Endothelial cell of umbilical vein (primary cell): Measurements from ENCODE around the gene BOLA2B. TPM values are rescaled to one million over a fixed set of nuclear protein-coding genes. Genes with fewer than 3 reads are reported as not detected.

Experiments used
- BruUV-seq: library from RNA; stranded (reverse); fragments of 400-500 nt; replicated peaks from 2 replicates; lab custom pipeline; 2021; lab: Mats Ljungman, UMichigan
- CTCF ChIA-PET: fragments of 300-600, 350-600 bp; sonication (Branson Sonifier 250); formaldehyde crosslinking; loops from one replicate; lab custom pipeline; 2021; ENCODE audit warnings: antibody characterized with exemption, inconsistent platforms; lab: Charles Lee
- POLR2A ChIA-PET: fragments of 300-600, 350-600 bp; sonication (Branson Sonifier 250); formaldehyde crosslinking; loops from one replicate; lab custom pipeline; 2021; ENCODE audit warnings: antibody characterized with exemption, inconsistent platforms; lab: Charles Lee
- DNase-seq: peaks from one replicate; pipeline ENCODE4 v3.0.0-alpha.2; 2011; ENCODE audit warnings: low read depth, low spot score
- FAIRE-seq: peaks from 2 replicates; lab custom pipeline; 2011; peaks lifted over from hg19 to GRCh38; lab: Jason Lieb, UNC
- H2AFZ ChIP-seq: 2 replicates; pipeline ENCODE4 v1.6.0; 2012; ENCODE audit warnings: low read depth, low read length, control low read depth, inconsistent platforms
- H3K27ac ChIP-seq: 2 replicates; pipeline ENCODE4 v1.5.1; 2011; ENCODE audit warnings: low read depth, mild to moderate bottlenecking, control low read depth, low read length, moderate library complexity; ENCODE audit not compliant: insufficient read depth
- H3K27me3 ChIP-seq, 2 experiments: 2 replicates each; pipeline versions ENCODE4 v1.6.0 to v1.6.1; 2011; ENCODE audit warnings: low read length in 2 of 2, mixed read lengths in 1 of 2; ENCODE audit not compliant: control insufficient read depth in 2 of 2, insufficient read depth in 2 of 2
- H3K36me3 ChIP-seq, 2 experiments: 2 replicates in 1 of 2; 3 replicates in 1 of 2; pipeline ENCODE4 v1.5.1; 2011; ENCODE audit warnings: low read length in 2 of 2, mild to moderate bottlenecking in 1 of 2, moderate library complexity in 1 of 2; ENCODE audit not compliant: control insufficient read depth in 2 of 2, insufficient read depth in 2 of 2; ENCODE audit errors: extremely low read depth in 1 of 2
- H3K4me1 ChIP-seq: 3 replicates; pipeline ENCODE4 v1.5.1; 2011; ENCODE audit warnings: mild to moderate bottlenecking, low read length; ENCODE audit not compliant: control insufficient read depth, insufficient read depth; ENCODE audit errors: extremely low read depth
- H3K4me2 ChIP-seq: 2 replicates; pipeline ENCODE4 v1.6.1; 2011; ENCODE audit warnings: low read length, control low read depth, mixed read lengths; ENCODE audit not compliant: insufficient read depth
- H3K4me3 ChIP-seq, 3 experiments: fragments of 200-600 bp in 1 of 3; sonication (generic), shearing (Covaris generic) in 1 of 3; replicated peaks in 1 of 3; 2 replicates each; pipeline ENCODE4 v1.5.1; 2011 to 2016; ENCODE audit warnings: control low read depth in 3 of 3, low read length in 3 of 3, mild to moderate bottlenecking in 2 of 3, inconsistent platforms in 1 of 3, low read depth in 1 of 3, moderate library complexity in 1 of 3; ENCODE audit not compliant: insufficient read depth in 1 of 3
- H3K79me2 ChIP-seq: 2 replicates; pipeline ENCODE4 v1.6.0; 2012; ENCODE audit warnings: low read length, inconsistent platforms; ENCODE audit not compliant: control insufficient read depth, insufficient read depth
- H3K9ac ChIP-seq: replicated peaks from 2 replicates; pipeline ENCODE3; 2011; ENCODE audit warnings: low read length, control low read depth; ENCODE audit not compliant: insufficient read depth; ENCODE audit errors: extremely low read depth
- H3K9me1 ChIP-seq: replicated peaks from 3 replicates; pipeline ENCODE4 v1.6.0; 2011; ENCODE audit warnings: mild to moderate bottlenecking, low read length; ENCODE audit not compliant: control insufficient read depth, insufficient read depth; ENCODE audit errors: extremely low read depth
- H3K9me3 ChIP-seq: replicated peaks from 2 replicates; pipeline ENCODE4 v1.5.1; 2012; ENCODE audit warnings: low read length, inconsistent platforms; ENCODE audit not compliant: control insufficient read depth, insufficient read depth
- H4K20me1 ChIP-seq: replicated peaks from 2 replicates; pipeline ENCODE3; 2011; ENCODE audit warnings: mild to moderate bottlenecking, low read length; ENCODE audit not compliant: control insufficient read depth, insufficient read depth; ENCODE audit errors: extremely low read depth
- CTCF ChIP-seq, 2 donors: IDR thresholded peaks; 1 replicate in 1 of 2; 2 replicates in 1 of 2; pipeline ENCODE4 v1.5.1; 2011; ENCODE audit warnings: low read length in 2 of 2, mild to moderate bottlenecking in 2 of 2, moderate library complexity in 2 of 2, control low read depth in 1 of 2, inconsistent platforms in 1 of 2, low read depth in 1 of 2; ENCODE audit not compliant: insufficient read depth in 1 of 2; ENCODE audit errors: extremely low read depth in 1 of 2
- EZH2 ChIP-seq: IDR thresholded peaks from 2 replicates; pipeline ENCODE4 v1.6.1; 2012; ENCODE audit warnings: borderline replicate concordance, low read depth, mild to moderate bottlenecking, moderate library complexity, low read length, inconsistent platforms; ENCODE audit not compliant: severe bottlenecking
- FOS ChIP-seq: IDR thresholded peaks from 2 replicates; pipeline ENCODE4 v1.6.1; 2011; ENCODE audit warnings: mild to moderate bottlenecking, low read length, moderate library complexity, borderline replicate concordance; ENCODE audit not compliant: insufficient read depth
- GATA2 ChIP-seq: IDR thresholded peaks from 2 replicates; pipeline ENCODE4 v1.7.0; 2011; ENCODE audit warnings: low read depth, mild to moderate bottlenecking, moderate library complexity, mixed read lengths, low read length; ENCODE audit not compliant: insufficient read length, insufficient read depth
- JUN ChIP-seq: IDR thresholded peaks from 2 replicates; pipeline ENCODE4 v1.6.1; 2011; ENCODE audit warnings: borderline replicate concordance, low read depth; ENCODE audit not compliant: insufficient read length, insufficient read depth
- MAX ChIP-seq: IDR thresholded peaks from 2 replicates; pipeline ENCODE4 v1.6.1; 2011; ENCODE audit not compliant: insufficient read depth, insufficient read length
- MYC ChIP-seq: IDR thresholded peaks from one replicate; pipeline ENCODE4 v1.6.1; 2011; ENCODE audit warnings: mild to moderate bottlenecking, low read depth, low read length
- POLR2A ChIP-seq: IDR thresholded peaks from 2 replicates; pipeline ENCODE4 v1.6.1; 2012; ENCODE audit warnings: low read depth, mild to moderate bottlenecking, control low read depth, low read length
- POLR2AphosphoS5 ChIP-seq: IDR thresholded peaks from 2 replicates; pipeline ENCODE4 v1.6.1; 2012; ENCODE audit warnings: low read depth, mild to moderate bottlenecking, control low read depth, low read length, moderate library complexity; ENCODE audit not compliant: insufficient read depth
- dilution Hi-C: fragments of 300-500 bp; cut with MboI; formaldehyde crosslinking; loops from one replicate; pipeline ENCODE4 v1.15.0; 2019; ENCODE audit warnings: low sequenced_read_pairs; ENCODE audit not compliant: extremely low pct_ligation_motif_present
- intact Hi-C: fragments of 100-400 bp; cut with micrococcal nuclease; formaldehyde crosslinking; loops from one replicate; pipeline ENCODE4 v1.10.0; 2022
- polyA plus RNA-seq, 4 experiments: library from polyadenylated mRNA; depleted of rRNA in 3 of 4; stranded (reverse) in 3 of 4; unstranded in 1 of 4; fragments of >200 nt; gene quantifications; 2 replicates each; pipeline versions ENCODE4 v1.2.1 to v1.2.3, GENCODE V29; 2011 to 2012; ENCODE audit warnings: missing spikeins in 1 of 4
- total RNA-seq: library from RNA; stranded (reverse); gene quantifications from 2 replicates; pipeline ENCODE4 v1.2.3, GENCODE V29; 2021

Gene BOLA2B
- total and polyA plus RNA-seq, 2 donors (not counting 3 experiments of a cell fraction or from before 2014, with no cell fraction given) = 161 to 354 TPM

DNA sequence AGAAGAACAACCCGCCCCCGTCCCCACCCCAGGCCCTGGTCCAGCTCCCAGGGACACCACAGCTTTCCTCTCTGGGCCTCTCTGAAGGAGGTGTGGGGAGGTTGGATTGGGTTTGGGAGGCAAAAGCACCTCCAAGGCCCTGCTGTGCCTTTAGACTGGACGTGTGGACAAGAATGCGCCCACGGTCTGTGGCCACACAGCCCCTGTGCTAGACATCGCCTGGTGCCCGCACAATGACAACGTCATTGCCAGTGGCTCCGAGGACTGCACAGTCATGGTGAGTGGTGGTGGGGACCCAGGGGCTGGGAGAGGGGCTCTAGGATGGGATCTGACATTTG, 7.1 kb downstream of the BOLA2B start:
- Histone ChIP-seq H3K4me2 (no peak overlapping the region), H3K4me3 (no peak overlapping the region), H3K36me3 (no peaks in the 10 kb centered on the region), H3K9me3 (no peaks in the 10 kb centered on the region), H2AFZ (no peak overlapping the region), H3K79me2 (no peaks in the 10 kb centered on the region), H3K9me1 (no peaks in the 10 kb centered on the region), H3K27me3 (no peaks in the 10 kb centered on the region), H3K27ac (no peak overlapping the region), H3K9ac (no peak overlapping the region), H3K4me1 (peaks cover 5% of the 10 kb centered on the region), H4K20me1 (no peaks in the 10 kb centered on the region)
- TF ChIP-seq JUN (no peak), FOS (no peak), MAX (no peak), EZH2 (no peak), POLR2AphosphoS5 (no peak), CTCF (IDR thresholded peaks at IDR 0.05; ENCODE audit: extremely low read depth in 1 of 2, insufficient read depth in 1 of 2, low read depth in 1 of 2, low read length in 2 of 2) (no peak), MYC (no peak), POLR2A (no peak), GATA2 (no peak)
- ChIA-PET POLR2A (no interaction called here), CTCF (no interaction called here)
- BruUV-seq = no TSS peak
- intact Hi-C loops (no loop called here), dilution Hi-C loops (no loop called here)
- DNase-seq (no peak), FAIRE-seq (no peak)
